HepG2 (cell line): Measurements from ENCODE around the gene PCSK6. TPM values are rescaled to one million over a fixed set of nuclear protein-coding genes. Genes with fewer than 3 reads are reported as not detected.

Experiments used
- AGO2 ChIP-seq: fragments of 200-400 bp; formaldehyde crosslinking; optimal IDR thresholded peaks from 2 replicates; pipeline ENCODE3; 2017; ENCODE audit warnings: mild to moderate bottlenecking, low read depth, low read length, moderate library complexity
- ATF7-NPFF ChIP-seq: sonication (generic); formaldehyde crosslinking; IDR thresholded peaks from 2 replicates; pipeline ENCODE4 v1.8.1; 2023; ENCODE audit warnings: mild to moderate bottlenecking, low read depth, missing genetic modification reagents, moderate library complexity
- EED ChIP-seq: sonication (generic); formaldehyde crosslinking; IDR thresholded peaks from 2 replicates; pipeline ENCODE4 v1.5.0; 2020; ENCODE audit warnings: mild to moderate bottlenecking, missing genetic modification reagents
- FOXK1 ChIP-seq: sonication (generic); formaldehyde crosslinking; IDR thresholded peaks from 2 replicates; pipeline ENCODE4 v1.4.0; 2020; ENCODE audit warnings: low read depth, missing genetic modification reagents, borderline replicate concordance
- IRF2 ChIP-seq: IDR thresholded peaks from 2 replicates; pipeline ENCODE4 v1.6.1; 2018; ENCODE audit warnings: missing genetic modification reagents, missing compliant biosample characterization
- KMT2B ChIP-seq: IDR thresholded peaks from 2 replicates; pipeline ENCODE4 v1.6.1; 2016; ENCODE audit warnings: missing genetic modification reagents, missing compliant biosample characterization
- LBX2 ChIP-seq: sonication (generic); formaldehyde crosslinking; IDR thresholded peaks from 2 replicates; pipeline ENCODE4 v1.5.0; 2020; ENCODE audit warnings: missing genetic modification reagents, mild to moderate bottlenecking, borderline replicate concordance
- MIXL1 ChIP-seq: IDR thresholded peaks from 2 replicates; pipeline ENCODE4 v1.6.1; 2016
- MLLT10 ChIP-seq: sonication (generic); formaldehyde crosslinking; IDR thresholded peaks from 2 replicates; pipeline ENCODE4 v1.4.0; 2020; ENCODE audit warnings: missing genetic modification reagents
- NONO ChIP-seq, 2 experiments: fragments of 450-650 bp in 1 of 2; sonication (generic) in 1 of 2; formaldehyde crosslinking in 1 of 2; IDR thresholded peaks in 1 of 2; conservative IDR thresholded peaks in 1 of 2; 2 replicates each; pipeline versions ENCODE4 v1.6.1 to v1.8.0; 2017 to 2022; ENCODE audit warnings: mild to moderate bottlenecking in 1 of 2, missing genetic modification reagents in 1 of 2, moderate library complexity in 1 of 2
- RERE ChIP-seq: IDR thresholded peaks from 2 replicates; pipeline ENCODE4 v1.6.1; 2016; ENCODE audit warnings: low read depth, missing genetic modification reagents, missing compliant biosample characterization
- ZBTB2 ChIP-seq: sonication (generic); formaldehyde crosslinking; IDR thresholded peaks from 2 replicates; pipeline ENCODE4 v1.8.0; 2022; ENCODE audit warnings: low read depth, missing genetic modification reagents
- ZNF333 ChIP-seq: sonication (generic); formaldehyde crosslinking; IDR thresholded peaks from 2 replicates; pipeline ENCODE4 v1.4.0; 2020; ENCODE audit warnings: mild to moderate bottlenecking, missing genetic modification reagents, borderline replicate concordance
- ZNF678 ChIP-seq: sonication (generic); formaldehyde crosslinking; IDR thresholded peaks from 2 replicates; pipeline ENCODE4 v1.4.0; 2020; ENCODE audit warnings: mild to moderate bottlenecking, missing genetic modification reagents
- ZNF746 ChIP-seq: sonication (generic); formaldehyde crosslinking; IDR thresholded peaks from 2 replicates; pipeline ENCODE4 v1.8.0; 2022; ENCODE audit warnings: mild to moderate bottlenecking, missing genetic modification reagents
- ZNF83 ChIP-seq: sonication (generic); formaldehyde crosslinking; IDR thresholded peaks from 2 replicates; pipeline ENCODE4 v1.4.0; 2020; ENCODE audit warnings: missing genetic modification reagents, mild to moderate bottlenecking, borderline replicate concordance
- polyA plus RNA-seq, 8 experiments: library from polyadenylated mRNA; depleted of rRNA in 3 of 8; stranded (reverse) in 7 of 8; unstranded in 1 of 8; fragments of >200 nt; fragmentation: Illumina TruSeq in 4 of 8; extraction: Trizol in 4 of 8; gene quantifications; 2 replicates each; pipeline versions ENCODE4 v1.2.1 to v1.2.3, GENCODE V29; 2011 to 2016; ENCODE audit warnings: low read depth in 4 of 8, missing spikeins in 1 of 8, mixed read lengths in 1 of 8; ENCODE audit not compliant: insufficient read depth in 1 of 8
- total RNA-seq, 5 experiments: library from RNA; depleted of rRNA; stranded (reverse); fragments of >200 nt; fragmentation: Illumina TruSeq; extraction: Trizol; gene quantifications; 2 replicates each; pipeline ENCODE4 v1.2.3, GENCODE V29; 2016; ENCODE audit warnings: low read depth in 1 of 5
- TF ChIP-seq, protein P1 (sequence below): sonication (generic); formaldehyde crosslinking; IDR thresholded peaks from 2 replicates; pipeline ENCODE4 v1.5.1; 2020; ENCODE audit warnings: missing genetic modification reagents, mild to moderate bottlenecking, borderline replicate concordance
- TF ChIP-seq, protein P2 (sequence below): sonication (generic); formaldehyde crosslinking; IDR thresholded peaks from 2 replicates; pipeline ENCODE4 v1.8.1; 2023; ENCODE audit warnings: mild to moderate bottlenecking, missing genetic modification reagents

The PCSK6 gene
- total and polyA plus RNA-seq, 2 of the 13 experiments (the other 11 are each of a cell fraction or from before 2014, with no cell fraction given), result 56.5 to 155 TPM

GRCh38 chr15:101277038-101277822 is 212.3 kb downstream of the PCSK6 start, which contains the start of gene SELENOS (continued):
- no peak for TF ChIP-seq RERE (CRISPR knock-in tag)
- TF ChIP-seq LBX2 (CRISPR knock-in tag), result no peak
- TF ChIP-seq NONO (IDR thresholded peaks at IDR 0.05), result no peak
- peak; percentile 74 for TF ChIP-seq NONO (CRISPR knock-in tag; conservative IDR thresholded peaks at IDR 0.05)
- TF ChIP-seq ATF7-NPFF, result peak; percentile 86; the same call in 1 of the 2 replicates
- TF ChIP-seq, protein P1, sequence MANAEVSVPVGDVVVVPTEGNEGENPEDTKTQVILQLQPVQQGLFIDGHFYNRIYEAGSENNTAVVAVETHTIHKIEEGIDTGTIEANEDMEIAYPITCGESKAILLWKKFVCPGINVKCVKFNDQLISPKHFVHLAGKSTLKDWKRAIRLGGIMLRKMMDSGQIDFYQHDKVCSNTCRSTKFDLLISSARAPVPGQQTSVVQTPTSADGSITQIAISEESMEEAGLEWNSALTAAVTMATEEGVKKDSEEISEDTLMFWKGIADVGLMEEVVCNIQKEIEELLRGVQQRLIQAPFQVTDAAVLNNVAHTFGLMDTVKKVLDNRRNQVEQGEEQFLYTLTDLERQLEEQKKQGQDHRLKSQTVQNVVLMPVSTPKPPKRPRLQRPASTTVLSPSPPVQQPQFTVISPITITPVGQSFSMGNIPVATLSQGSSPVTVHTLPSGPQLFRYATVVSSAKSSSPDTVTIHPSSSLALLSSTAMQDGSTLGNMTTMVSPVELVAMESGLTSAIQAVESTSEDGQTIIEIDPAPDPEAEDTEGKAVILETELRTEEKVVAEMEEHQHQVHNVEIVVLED (CRISPR knock-in tag), result peak; percentile 93
- peak; percentile 70 for TF ChIP-seq AGO2
- TF ChIP-seq, protein P2, sequence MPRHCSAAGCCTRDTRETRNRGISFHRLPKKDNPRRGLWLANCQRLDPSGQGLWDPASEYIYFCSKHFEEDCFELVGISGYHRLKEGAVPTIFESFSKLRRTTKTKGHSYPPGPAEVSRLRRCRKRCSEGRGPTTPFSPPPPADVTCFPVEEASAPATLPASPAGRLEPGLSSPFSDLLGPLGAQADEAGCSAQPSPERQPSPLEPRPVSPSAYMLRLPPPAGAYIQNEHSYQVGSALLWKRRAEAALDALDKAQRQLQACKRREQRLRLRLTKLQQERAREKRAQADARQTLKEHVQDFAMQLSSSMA (CRISPR knock-in tag), result peak; percentile 86
- TF ChIP-seq ZNF678 (CRISPR knock-in tag), result 0 out of 2 replicates have a peak, but pooled peaks have one; percentile 84
- peak; percentile 57; the same call in 1 of the 2 replicates for TF ChIP-seq KMT2B (CRISPR knock-in tag)
- no peak for TF ChIP-seq FOXK1
- peak; percentile 20; the same call in 1 of the 2 replicates for TF ChIP-seq IRF2 (CRISPR knock-in tag)
- no peak for TF ChIP-seq EED (CRISPR knock-in tag)
- no peak for TF ChIP-seq MIXL1
- no peak for TF ChIP-seq ZNF333
- TF ChIP-seq ZNF83 (CRISPR knock-in tag), result no peak; the same call in 1 of the 2 replicates
- TF ChIP-seq MLLT10, result no peak
- TF ChIP-seq ZNF746, result peak; percentile 70; the same call in 1 of the 2 replicates
- peak; percentile 70 for TF ChIP-seq ZBTB2 (CRISPR knock-in tag)
